Stimulated activated CD8-positive, alpha-beta memory T cell treated with anti-CD3 and anti-CD28 coated beads, Interleukin-15, amount 100 ng/mL, for 1 hour (primary cell): ENCODE data around the gene LRRC8C.
A peak's percentile ranks its signal among the peaks of the same experiment; 100 is the strongest.
"Not testable (repeated sequence)": the region's sequence is repeated elsewhere in the genome, so short reads cannot be mapped to it uniquely, and the experiment has no call there.

ENCODE experiments used
- DNase-seq: peaks from one replicate; pipeline ENCODE4 v3.0.0-alpha.2; 2020; ENCODE audit warnings: low read depth

LRRC8C gene

GRCh38 chr1:89632657-89633247 is at the start of gene LRRC8C:
TSS of gene LRRC8C (plus strand) at chr1:89633120. CDS start at chr1:89686474, 53,354 bp downstream.
- DNase-seq = peak; percentile 75

- no peak for DNase-seq
Observed at GRCh38 chr1:89584211-89584610, 48.7 kb upstream of the LRRC8C start.

- no peak for DNase-seq
Observed at GRCh38 chr1:89584781-89585180, 48.1 kb upstream of the LRRC8C start.

GRCh38 chr1:89587729-89588161 is 45.2 kb upstream of the LRRC8C start:
- no peak for DNase-seq

GRCh38 chr1:89588480-89588879 is 44.4 kb upstream of the LRRC8C start:
- no peak for DNase-seq

- no peak for DNase-seq
Observed at GRCh38 chr1:89589515-89589914, 43.4 kb upstream of the LRRC8C start.

- DNase-seq = no peak
Observed at GRCh38 chr1:89590341-89591080, 42.4 kb upstream of the LRRC8C start.

- not testable (repeated sequence) for DNase-seq
Observed at GRCh38 chr1:89592861-89593302, 40.0 kb upstream of the LRRC8C start.

GRCh38 chr1:89594096-89594740 is 38.7 kb upstream of the LRRC8C start:
- DNase-seq = no peak

GRCh38 chr1:89596698-89597097 is 36.2 kb upstream of the LRRC8C start:
- no peak for DNase-seq

- no peak for DNase-seq
Observed at GRCh38 chr1:89598450-89599331, 34.2 kb upstream of the LRRC8C start.

- no peak for DNase-seq
Observed at GRCh38 chr1:89599332-89599630, 33.6 kb upstream of the LRRC8C start.

GRCh38 chr1:89600451-89601224 is 32.3 kb upstream of the LRRC8C start:
- DNase-seq = no peak

GRCh38 chr1:89602871-89603404 is 30.0 kb upstream of the LRRC8C start:
- DNase-seq = no peak

- DNase-seq = no peak
Observed at GRCh38 chr1:89603651-89604413, 29.1 kb upstream of the LRRC8C start.

- no peak for DNase-seq
Observed at GRCh38 chr1:89604414-89604735, 28.5 kb upstream of the LRRC8C start.

GRCh38 chr1:89605692-89606091 is 27.2 kb upstream of the LRRC8C start:
- DNase-seq = no peak

- no peak for DNase-seq
Observed at GRCh38 chr1:89606227-89606980, 26.5 kb upstream of the LRRC8C start.

GRCh38 chr1:89607156-89607555 is 25.8 kb upstream of the LRRC8C start:
- DNase-seq = no peak
